Femur (tissue), 1 donor: ENCODE measurements around the gene TUBA4B.
"Not testable (repeated sequence)": the region's sequence is repeated elsewhere in the genome, so short reads cannot be mapped to it uniquely, and the experiment has no call there.

Experiments
- DNase-seq: peaks from one replicate; pipeline ENCODE4 v3.0.0-alpha.2; 2017

Gene TUBA4B

DNA sequence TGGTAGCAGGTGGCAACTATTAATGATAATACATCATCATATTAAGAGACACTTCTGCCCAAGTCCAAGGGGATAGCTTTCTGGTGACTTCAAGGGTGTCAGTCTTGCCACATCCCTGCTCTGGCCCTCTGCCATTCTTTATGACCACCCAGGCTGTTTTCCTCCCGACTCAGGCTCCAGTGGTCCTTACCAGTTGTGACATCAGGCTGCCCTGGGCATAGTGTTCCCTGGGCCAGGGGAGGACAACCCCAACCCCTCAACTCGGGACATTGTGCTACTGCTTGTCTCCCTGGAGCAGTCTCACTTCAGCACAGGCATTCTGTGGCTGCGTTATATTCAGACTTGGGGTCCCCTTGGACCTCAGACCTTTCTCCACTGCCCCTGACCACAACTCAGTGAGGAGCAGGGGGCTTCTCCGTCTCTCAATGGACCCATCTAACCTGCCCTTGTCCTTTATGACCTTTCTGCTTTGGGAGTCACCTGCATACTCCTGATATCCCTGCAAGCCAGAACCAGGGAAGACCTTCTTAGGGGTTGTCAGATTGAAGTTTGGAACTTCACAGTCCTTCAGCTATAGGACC, 39.0 kb downstream of the TUBA4B start:
- DNase-seq = no peak

- no peak for DNase-seq
These were observed 39.6 kb downstream of the TUBA4B start for GRCh38 chr2:219292616-219293015.

DNA sequence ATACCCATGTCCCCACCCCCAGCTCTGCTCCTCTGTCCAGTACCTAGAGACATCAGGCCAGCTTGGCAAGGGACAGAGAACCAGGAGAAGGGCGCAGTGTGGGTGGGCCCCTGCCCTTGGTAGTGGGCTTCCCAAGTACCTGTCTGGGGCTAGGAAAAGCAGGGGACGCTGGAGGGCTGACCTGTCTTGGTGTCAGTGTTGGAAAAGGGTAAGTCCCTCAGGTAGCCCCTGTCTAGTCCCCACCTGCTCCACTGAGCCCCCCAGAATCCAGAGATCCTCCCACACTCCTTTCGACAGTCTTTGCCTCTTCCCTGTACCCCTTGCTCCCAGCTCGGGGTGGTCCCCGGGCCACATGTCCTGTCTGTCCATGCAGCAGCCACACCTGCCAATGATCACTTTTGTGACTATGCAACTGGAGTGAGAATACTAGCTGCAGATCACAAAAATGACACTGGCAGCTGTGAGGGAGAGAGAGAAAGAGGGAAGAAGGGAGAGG, 40.7 kb downstream of the TUBA4B start:
- no peak for DNase-seq

DNA sequence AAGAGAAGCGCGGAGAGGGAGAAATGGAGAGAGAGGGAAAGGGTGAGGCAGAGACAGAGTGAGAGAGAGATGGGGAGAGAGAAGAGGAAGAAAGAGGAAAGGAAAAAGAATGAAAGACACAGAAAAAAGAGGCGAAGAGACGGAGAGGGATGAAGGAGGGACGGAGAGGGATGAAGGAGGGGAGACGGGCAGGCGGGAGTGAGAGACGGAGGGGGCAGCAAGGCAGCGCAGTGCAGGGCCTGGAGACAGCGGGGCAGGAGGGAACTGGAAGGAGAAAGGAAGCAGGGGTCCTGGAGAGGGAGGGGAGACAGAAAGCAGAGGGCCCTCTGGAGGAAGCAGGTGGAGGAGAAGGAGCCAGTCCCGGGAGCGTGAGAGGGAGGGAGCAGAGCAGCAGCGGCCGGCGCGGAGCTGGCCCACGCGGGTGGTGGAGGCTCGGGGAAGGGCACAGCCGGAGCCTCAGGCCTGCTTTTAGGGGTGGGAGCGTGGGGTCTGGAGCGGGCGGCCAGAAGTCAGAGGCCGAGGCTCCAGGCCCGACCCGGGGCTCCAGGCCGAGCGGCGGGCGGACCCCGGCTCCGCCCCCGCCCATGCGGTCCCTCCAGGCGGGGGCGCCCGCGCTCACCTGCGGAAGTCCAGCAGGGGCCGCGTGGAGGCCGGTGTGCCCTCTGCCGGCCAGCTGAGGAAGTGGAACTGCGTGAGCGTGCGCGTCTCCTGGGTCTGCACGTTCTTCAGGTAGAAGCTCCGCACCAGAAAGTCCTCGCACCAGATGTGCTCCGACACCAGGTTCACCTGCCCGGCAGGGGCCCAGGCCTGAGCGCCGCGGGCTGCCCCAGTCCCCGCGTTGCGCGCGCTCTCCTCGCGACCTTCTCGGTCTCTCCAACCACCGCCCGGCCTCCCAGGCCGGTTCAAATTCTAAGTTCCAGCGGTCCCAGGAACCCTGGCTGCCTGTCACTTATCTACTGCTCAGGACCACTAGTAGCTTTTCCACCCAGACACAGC, 41.6 kb downstream of the TUBA4B start:
- peak; percentile 90 for DNase-seq

DNA sequence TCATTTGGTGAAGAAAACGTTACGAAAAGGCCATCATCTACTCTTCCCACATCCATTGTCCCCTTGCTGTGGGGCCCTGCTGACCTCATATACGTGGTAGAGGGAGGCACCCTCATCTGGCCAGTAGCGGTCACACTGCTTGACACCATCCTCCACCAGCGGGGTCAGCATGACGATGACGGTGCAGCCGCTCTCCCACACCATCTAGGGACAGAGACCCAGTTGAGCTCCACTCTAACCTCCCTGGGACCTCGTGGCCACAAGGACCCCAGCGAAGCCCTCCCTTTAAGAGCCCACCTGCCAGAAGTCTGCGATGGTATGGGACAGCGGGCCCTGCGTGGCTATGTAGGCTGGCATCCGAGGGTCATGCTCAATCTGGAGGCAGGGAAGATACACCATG, 43.1 kb downstream of the TUBA4B start:
- no peak for DNase-seq

GRCh38 chr2:219296631-219297391, 43.8 kb downstream of the TUBA4B start:
- no peak for DNase-seq

GRCh38 chr2:219297766-219298456, 44.9 kb downstream of the TUBA4B start:
- DNase-seq = no peak

DNA sequence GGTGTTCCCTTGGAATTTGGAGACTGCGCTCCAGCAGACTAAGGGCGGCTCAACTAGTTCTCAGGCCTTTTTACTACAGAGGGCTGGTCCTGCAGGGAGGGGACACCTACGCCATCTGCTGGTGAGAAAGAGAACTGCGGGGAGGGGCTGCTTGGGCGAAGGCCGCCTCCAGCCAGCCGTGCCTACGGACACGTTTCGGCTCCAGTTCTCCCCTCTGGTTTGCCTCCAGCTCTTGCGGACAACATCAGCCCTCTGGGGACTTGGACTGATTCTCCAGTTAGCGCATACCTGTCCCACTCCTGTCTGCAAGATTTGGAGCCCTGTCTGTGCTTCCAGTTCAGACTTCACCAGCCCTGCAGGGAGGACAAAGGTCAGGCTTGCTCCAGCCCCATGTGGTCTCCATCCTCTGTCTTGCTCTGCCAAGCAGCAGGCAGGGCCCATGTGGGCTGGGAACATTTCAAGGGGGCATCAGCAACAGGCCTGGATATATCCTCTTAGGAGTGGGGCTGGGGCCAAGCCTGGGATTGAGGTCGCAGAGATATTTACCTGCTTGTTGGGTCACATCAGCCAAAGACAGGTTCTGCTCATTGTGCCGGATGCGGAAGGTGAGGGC, 45.8 kb downstream of the TUBA4B start:
- peak; percentile 91 for DNase-seq

- DNase-seq = no peak
These were observed 46.3 kb downstream of the TUBA4B start for GRCh38 chr2:219299372-219299760.

- DNase-seq = no peak
These were observed 47.0 kb downstream of the TUBA4B start for GRCh38 chr2:219300022-219300421.

DNA sequence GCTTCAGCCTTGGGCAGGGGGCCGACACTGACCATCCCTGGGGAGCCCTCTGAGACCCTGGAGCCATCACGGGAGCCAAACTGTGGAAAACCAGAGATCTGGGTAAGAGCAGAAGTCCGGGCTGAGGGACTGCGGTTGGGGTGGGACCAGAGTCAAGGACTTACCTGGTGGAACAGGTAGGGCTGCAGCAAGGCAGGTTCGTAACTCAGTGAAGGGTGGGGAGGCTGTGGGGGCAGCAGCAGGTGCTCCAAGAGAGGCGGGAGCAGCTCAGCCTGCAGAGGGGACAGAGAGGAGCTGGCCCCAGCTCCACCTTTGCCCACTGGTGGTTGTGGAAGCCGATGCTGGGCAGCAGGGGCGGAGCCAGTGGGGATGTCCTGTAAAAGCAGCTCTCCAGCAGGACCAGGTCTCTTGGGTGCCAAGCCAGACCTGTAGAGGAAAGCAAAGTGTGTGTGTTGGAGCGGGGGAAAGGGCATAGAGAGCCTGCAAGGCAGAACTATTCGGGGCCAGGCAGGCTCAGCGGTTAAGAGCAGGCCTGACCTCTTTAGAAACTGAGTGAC, 49.4 kb downstream of the TUBA4B start:
- no peak for DNase-seq

- no peak for DNase-seq
These were observed 51.2 kb downstream of the TUBA4B start for GRCh38 chr2:219304223-219304622.

- DNase-seq = no peak
These were observed 53.0 kb downstream of the TUBA4B start for GRCh38 chr2:219306047-219306446.

DNA sequence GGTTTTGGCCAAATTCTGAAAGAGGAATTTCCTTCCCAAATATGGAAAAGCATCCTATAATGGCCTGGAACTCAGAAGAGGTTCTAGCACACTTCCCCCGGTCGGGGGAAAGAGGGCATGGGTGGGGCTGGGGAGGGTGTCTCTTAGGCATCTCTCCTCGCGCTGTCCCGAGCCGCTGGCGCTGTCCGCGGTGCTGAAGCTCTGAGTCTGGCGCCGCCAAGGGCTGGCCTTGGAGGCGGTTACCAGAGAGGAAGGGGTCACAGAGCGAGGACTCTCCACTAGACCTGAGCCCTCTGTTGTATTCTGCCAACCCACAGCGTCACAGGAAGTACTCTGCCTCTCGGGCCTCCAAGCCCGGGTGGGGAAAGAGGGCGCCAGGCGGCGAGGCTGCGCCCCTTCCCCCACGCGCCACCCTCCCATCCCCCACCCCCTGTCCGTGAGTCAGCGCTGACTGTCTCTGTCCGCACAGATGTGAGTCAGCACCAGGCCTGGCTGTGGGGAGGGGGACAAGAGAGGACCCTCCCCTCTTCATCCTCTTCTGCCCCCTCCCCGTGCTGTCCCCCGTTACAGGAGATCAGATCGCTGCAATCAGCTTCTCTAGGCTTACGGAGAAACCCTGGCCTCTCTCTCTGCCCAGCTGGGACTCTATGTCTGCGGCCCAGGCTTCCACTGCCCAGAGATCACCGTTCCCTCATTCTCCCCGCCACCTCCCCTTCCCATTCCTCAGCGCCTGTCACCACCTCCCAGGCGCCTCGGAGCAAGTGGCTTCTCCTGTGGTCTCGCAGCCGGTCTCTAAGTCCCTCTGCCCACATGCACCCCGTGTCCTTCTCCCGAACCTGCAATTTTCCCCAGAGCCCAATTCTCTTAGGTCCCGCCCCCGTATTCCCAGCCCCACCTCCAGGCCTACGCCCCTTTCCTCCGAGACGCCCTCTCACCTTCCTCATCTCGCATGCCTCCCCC, 55.4 kb downstream of the TUBA4B start:
- peak; percentile 75 for DNase-seq

GRCh38 chr2:219309278-219309677, 56.2 kb downstream of the TUBA4B start, which contains the start of gene PTPRN:
Gene PTPRN, minus strand, starts transcription at chr2:219309401. Its CDS starts 69 bp downstream, at chr2:219309332.
- no peak for DNase-seq

DNA sequence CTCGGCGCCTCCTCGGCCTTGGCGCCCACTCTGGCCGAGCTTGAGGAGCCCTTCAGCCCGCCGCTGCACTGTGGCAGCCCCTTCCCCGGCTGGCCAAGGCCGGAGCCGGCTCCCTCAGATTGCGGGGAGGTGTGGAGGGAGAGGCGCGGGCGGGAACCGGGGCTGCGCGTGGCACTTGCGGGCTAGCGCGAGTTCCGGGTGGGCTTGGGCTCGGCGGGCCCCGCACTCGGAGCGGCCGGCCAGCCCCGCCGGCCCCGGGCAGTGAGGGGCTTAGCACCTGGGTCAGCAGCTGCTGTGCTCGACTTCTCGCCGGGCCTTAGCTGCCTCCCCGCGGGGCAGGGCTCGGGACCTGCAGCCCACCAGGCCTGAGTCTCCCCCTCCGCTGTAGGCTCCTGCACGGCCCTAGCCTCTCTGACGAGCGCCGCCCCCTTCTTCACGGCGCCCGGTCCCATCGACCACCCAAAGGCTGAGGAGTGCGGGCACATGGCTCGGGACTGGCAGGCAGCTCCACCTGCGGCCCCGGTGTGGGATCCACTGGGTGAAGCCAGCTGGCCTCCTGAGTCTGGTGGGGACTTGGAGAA, 59.7 kb downstream of the TUBA4B start:
- not testable (repeated sequence) for DNase-seq

DNA sequence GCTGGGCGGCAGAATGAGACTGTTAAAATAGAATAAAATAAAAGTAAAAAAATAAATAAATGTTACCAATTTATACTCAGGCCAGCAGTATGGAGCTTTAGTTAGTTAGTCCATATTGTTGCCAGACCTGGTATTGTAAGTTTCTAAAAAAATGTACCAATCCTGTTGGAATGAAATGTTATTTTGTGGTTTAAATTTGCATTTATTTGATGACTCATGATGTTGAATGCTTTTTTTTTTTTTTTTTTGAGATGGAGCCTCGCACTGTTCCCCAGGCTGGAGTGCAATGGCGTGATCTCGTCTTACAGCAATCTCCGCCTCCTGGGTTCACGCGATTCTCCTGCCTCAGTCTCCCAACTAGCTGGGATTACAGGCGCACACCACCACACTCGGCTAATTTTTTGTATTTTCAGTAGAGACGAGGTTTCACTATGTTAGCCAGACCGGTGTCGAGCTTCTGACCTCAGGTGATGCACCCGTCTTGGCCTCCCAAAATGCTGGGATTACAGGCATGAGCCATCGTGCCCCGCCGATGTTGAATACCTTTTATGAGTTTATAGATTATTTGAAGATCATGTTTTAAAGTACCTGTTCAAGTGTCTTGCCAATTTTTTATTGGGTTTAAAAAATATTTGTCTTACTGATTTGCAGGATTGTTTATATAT, 61.9 kb downstream of the TUBA4B start:
- DNase-seq = no peak
